GM15510 (cell line): Measurements from ENCODE around the gene CHFR.

Experiments used
- POLR2A ChIP-seq: IDR thresholded peaks from 3 replicates; pipeline ENCODE4 v1.6.1; 2011; ENCODE audit warnings: borderline replicate concordance; ENCODE audit not compliant: insufficient read length; ENCODE audit errors: extremely low read depth

The CHFR gene

GRCh38 chr12:132848521-132848920 lies 38.9 kb downstream of the CHFR start:
- no peak for TF ChIP-seq POLR2A

- TF ChIP-seq POLR2A: no peak
Observed at GRCh38 chr12:132847363-132848356, 39.7 kb downstream of the CHFR start.

GRCh38 chr12:132842449-132843045 lies 44.9 kb downstream of the CHFR start:
- no peak for TF ChIP-seq POLR2A

- no peak for TF ChIP-seq POLR2A
Observed at GRCh38 chr12:132841151-132841550, 46.3 kb downstream of the CHFR start.

- TF ChIP-seq POLR2A: no peak
Observed at GRCh38 chr12:132840536-132840935, 46.9 kb downstream of the CHFR start.

- no peak for TF ChIP-seq POLR2A
Observed at GRCh38 chr12:132839558-132840235, 47.7 kb downstream of the CHFR start.

- TF ChIP-seq POLR2A: no peak
Observed at GRCh38 chr12:132838410-132839080, 48.9 kb downstream of the CHFR start.

- TF ChIP-seq POLR2A: no peak
Observed at GRCh38 chr12:132837693-132838409, 49.6 kb downstream of the CHFR start.

- TF ChIP-seq POLR2A: no peak
Observed at GRCh38 chr12:132836795-132837331, 50.5 kb downstream of the CHFR start.

- TF ChIP-seq POLR2A: no peak
Observed at GRCh38 chr12:132835076-132836025, 52.1 kb downstream of the CHFR start.

GRCh38 chr12:132834181-132834711 lies 53.2 kb downstream of the CHFR start:
- TF ChIP-seq POLR2A: no peak

- no peak for TF ChIP-seq POLR2A
Observed at GRCh38 chr12:132833341-132833740, 54.1 kb downstream of the CHFR start.
